ENCODE measurements around the gene TATDN3. TPM values are rescaled to one million over a fixed set of nuclear protein-coding genes. Genes with fewer than 3 reads are reported as not detected.
"Not testable (repeated sequence)": the region's sequence is repeated elsewhere in the genome, so short reads cannot be mapped to it uniquely, and the experiment has no call there.

Gene TATDN3
- total RNA-seq, 1 donor from 2014 or later: 12.1 TPM

DNA sequence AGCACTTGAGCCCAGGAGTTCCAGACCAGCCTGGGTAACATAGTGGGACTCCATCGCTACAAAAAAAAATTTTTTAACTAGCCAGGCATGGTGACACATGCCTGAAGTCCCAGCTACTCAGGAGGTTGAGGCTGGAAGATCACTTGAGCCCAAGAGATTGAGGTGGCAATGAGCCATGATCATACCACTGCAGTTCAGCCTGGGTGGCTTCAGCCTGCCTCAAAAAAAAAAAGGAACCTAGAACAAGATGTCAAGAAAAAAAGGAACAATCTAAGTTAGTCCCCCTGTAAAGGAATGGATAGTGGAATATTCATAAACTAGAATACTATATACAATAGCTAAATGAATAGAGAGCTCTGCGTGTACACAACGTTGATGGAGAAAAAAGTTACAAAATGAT is 14.5 kb upstream of the TATDN3 start:
- no peak overlapping the region for H3K27ac Mint-ChIP-seq
- H3K4me3 Mint-ChIP-seq (ENCODE audit: low read depth): no peak overlapping the region
- no peaks in the 10 kb centered on the region for H3K4me1 Mint-ChIP-seq (ENCODE audit: low read depth)
- H3K9me3 Mint-ChIP-seq (ENCODE audit: low read depth): peaks cover 4% of the 10 kb centered on the region
- DNase-seq (ENCODE audit: low spot score, unreplicated experiment): no peak
- no peaks in the 10 kb centered on the region for H3K27me3 Mint-ChIP-seq
- peaks cover 40% of the 10 kb centered on the region for H3K36me3 Mint-ChIP-seq (ENCODE audit: insufficient read depth)
- TF ChIP-seq, protein P1, sequence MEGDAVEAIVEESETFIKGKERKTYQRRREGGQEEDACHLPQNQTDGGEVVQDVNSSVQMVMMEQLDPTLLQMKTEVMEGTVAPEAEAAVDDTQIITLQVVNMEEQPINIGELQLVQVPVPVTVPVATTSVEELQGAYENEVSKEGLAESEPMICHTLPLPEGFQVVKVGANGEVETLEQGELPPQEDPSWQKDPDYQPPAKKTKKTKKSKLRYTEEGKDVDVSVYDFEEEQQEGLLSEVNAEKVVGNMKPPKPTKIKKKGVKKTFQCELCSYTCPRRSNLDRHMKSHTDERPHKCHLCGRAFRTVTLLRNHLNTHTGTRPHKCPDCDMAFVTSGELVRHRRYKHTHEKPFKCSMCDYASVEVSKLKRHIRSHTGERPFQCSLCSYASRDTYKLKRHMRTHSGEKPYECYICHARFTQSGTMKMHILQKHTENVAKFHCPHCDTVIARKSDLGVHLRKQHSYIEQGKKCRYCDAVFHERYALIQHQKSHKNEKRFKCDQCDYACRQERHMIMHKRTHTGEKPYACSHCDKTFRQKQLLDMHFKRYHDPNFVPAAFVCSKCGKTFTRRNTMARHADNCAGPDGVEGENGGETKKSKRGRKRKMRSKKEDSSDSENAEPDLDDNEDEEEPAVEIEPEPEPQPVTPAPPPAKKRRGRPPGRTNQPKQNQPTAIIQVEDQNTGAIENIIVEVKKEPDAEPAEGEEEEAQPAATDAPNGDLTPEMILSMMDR (IDR thresholded peaks at IDR 0.05; ENCODE audit: unreplicated experiment): no peak

DNA sequence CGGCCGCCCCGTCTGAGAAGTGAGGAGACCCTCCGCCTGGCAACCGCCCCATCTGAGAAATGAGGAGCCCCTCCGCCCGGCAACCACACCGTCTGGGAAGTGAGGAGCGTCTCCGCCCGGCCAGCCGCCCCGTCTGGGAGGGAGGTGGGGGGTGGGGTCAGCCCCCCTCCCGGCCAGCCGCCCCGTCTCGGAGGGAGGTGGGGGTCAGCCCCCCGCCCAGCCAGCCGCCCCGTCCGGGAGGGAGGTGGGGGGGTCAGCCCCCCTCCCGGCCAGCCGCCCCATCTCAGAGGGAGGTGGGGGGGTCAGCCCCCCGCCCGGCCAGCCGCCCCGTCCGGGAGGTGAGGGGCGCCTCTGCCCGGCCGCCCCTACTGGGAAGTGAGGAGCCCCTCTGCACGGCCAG is 12.6 kb upstream of the TATDN3 start:
- DNase-seq (ENCODE audit: low spot score, unreplicated experiment); H3K27ac Mint-ChIP-seq; H3K27me3 Mint-ChIP-seq; H3K4me1 Mint-ChIP-seq (ENCODE audit: low read depth); H3K4me3 Mint-ChIP-seq (ENCODE audit: low read depth); H3K9me3 Mint-ChIP-seq (ENCODE audit: low read depth): not testable (repeated sequence)
- H3K36me3 Mint-ChIP-seq (ENCODE audit: insufficient read depth): peaks cover 32% of the 10 kb centered on the region

DNA sequence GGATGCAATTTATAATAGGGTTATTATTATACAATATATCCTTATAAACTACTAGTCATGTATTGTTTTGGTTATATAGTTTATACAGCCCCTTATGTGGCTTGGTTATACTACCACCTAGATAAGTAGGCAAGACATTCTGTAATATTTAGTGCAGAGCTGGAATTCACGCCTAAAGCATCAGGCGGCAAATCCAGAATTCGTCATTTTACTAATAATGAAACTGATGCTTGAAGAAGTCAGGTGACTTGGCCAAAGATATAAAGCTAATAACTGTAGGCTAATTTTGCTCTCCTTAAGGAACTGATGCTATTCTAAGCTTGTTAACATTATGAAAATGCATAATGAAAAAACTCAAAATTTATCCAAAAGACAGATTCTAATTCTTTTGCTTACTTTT is 10.9 kb upstream of the TATDN3 start:
- Mint-ChIP-seq H3K27ac (no peak overlapping the region), H3K36me3 (ENCODE audit: insufficient read depth) (peaks cover 30% of the 10 kb centered on the region), H3K9me3 (ENCODE audit: low read depth) (peaks cover 4% of the 10 kb centered on the region), H3K4me3 (ENCODE audit: low read depth) (no peak overlapping the region), H3K4me1 (ENCODE audit: low read depth) (no peaks in the 10 kb centered on the region), H3K27me3 (no peaks in the 10 kb centered on the region)
- TF ChIP-seq, protein P1 (IDR thresholded peaks at IDR 0.05; ENCODE audit: unreplicated experiment): no peak
- DNase-seq (ENCODE audit: low spot score, unreplicated experiment): no peak

DNA sequence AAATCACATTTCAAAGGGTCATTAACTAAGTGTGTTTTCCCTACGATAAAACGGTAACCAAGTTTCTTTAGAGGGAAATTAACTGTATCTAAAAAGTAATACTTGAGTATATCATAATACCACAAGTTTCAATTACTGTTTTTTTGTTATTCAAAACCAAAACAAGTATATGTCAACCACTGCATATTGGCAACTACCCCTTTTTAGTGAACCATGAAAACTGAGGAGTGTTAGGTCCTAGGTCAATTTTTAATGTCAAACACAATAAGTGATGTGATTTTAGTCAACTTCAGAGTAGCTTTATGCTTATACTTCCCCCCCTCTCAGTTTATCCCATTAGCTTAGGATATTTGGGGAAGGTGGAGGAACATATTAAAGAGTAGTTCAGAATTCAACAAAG is 10.5 kb upstream of the TATDN3 start:
- Mint-ChIP-seq H3K9me3 (ENCODE audit: low read depth) (peaks cover 4% of the 10 kb centered on the region), H3K27me3 (no peaks in the 10 kb centered on the region), H3K4me1 (ENCODE audit: low read depth) (no peaks in the 10 kb centered on the region), H3K27ac (no peak overlapping the region), H3K36me3 (ENCODE audit: insufficient read depth) (peaks cover 32% of the 10 kb centered on the region), H3K4me3 (ENCODE audit: low read depth) (no peak overlapping the region)
- TF ChIP-seq, protein P1 (IDR thresholded peaks at IDR 0.05; ENCODE audit: unreplicated experiment): no peak
- no peak for DNase-seq (ENCODE audit: low spot score, unreplicated experiment)

DNA sequence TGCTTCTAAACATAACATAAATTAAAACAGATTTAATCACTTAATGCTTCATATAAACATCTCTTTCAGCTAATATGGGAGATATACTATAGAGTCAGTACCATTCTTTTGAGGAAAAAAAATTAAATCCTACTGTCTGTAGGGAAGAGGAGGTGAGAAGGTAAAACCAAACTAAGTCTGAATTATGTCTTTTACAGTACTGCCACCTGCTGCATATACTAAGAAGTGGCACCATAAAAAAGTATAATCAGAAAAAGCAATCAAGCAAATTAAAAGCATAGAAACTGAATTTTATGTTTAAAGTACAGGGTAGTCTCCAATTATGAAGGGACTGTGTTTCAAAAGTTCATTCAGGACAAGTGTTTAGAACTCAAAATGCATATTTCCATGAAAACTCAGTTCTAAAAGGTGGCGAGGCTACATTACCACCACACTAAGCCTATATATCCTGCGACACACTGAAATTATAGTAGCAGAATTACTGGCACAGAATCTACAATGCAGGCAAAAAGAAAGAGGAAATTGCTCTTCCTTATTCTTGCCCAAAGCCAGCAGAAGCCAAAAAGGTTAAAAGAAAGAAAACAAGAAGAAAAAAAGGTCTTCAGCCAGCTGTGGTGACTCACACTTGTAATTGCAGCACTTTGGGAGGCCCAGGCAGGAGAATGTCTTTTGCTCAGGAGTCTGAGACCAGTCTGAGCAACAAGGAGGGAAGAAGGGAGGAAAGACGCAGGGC is 9.1 kb upstream of the TATDN3 start:
- peaks cover 31% of the 10 kb centered on the region for H3K36me3 Mint-ChIP-seq (ENCODE audit: insufficient read depth)
- H3K27ac Mint-ChIP-seq: peak overlapping the region; percentile 7
- H3K4me3 Mint-ChIP-seq (ENCODE audit: low read depth): no peak overlapping the region
- no peaks in the 10 kb centered on the region for H3K27me3 Mint-ChIP-seq
- TF ChIP-seq, protein P1 (IDR thresholded peaks at IDR 0.05; ENCODE audit: unreplicated experiment): peak; percentile 69
- no peaks in the 10 kb centered on the region for H3K4me1 Mint-ChIP-seq (ENCODE audit: low read depth)
- no peak for DNase-seq (ENCODE audit: low spot score, unreplicated experiment)
- peaks cover 4% of the 10 kb centered on the region for H3K9me3 Mint-ChIP-seq (ENCODE audit: low read depth)

DNA sequence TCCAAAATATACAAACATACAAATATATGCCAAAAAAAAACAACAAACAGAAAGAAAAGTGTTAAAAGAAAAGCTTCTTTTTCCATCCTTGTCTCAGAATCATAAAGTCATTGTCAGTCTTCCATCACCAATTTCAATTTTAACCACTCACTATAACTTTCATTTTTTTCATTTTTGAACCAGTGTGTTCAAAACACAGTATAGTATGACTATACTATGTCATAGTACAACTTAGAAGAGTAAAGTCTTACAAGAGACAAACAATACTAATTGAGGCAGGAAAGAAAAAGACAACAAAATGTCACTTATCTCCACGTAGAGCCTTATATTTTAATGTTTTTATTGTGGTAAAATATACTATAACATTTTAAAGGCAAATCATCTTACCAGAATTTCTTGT is 7.7 kb upstream of the TATDN3 start:
- Mint-ChIP-seq H3K4me3 (ENCODE audit: low read depth) (no peak overlapping the region), H3K36me3 (ENCODE audit: insufficient read depth) (peaks cover 22% of the 10 kb centered on the region), H3K27ac (no peak overlapping the region), H3K4me1 (ENCODE audit: low read depth) (peaks cover 3% of the 10 kb centered on the region), H3K27me3 (no peaks in the 10 kb centered on the region), H3K9me3 (ENCODE audit: low read depth) (no peaks in the 10 kb centered on the region)
- TF ChIP-seq, protein P1 (IDR thresholded peaks at IDR 0.05; ENCODE audit: unreplicated experiment): no peak
- no peak for DNase-seq (ENCODE audit: low spot score, unreplicated experiment)
